Loucy (cell line): Measurements from ENCODE around the gene NKAIN2.

Experiments
- CTCF ChIP-seq: fragments of 200-600 bp; sonication (generic); conservative IDR thresholded peaks from 2 replicates; pipeline ENCODE4 v1.5.1; 2014; ENCODE audit warnings: mild to moderate bottlenecking, antibody characterized with exemption, low read length
- EZH2phosphoT487 ChIP-seq: fragments of 200-600 bp; IDR thresholded peaks from 2 replicates; pipeline ENCODE4 v1.6.1; 2018; ENCODE audit warnings: antibody characterized with exemption, mild to moderate bottlenecking, moderate library complexity, borderline replicate concordance

- TF ChIP-seq CTCF (no peak), EZH2phosphoT487 (no peak)
Measured at GRCh38 chr6:124470803-124471202, 667.1 kb downstream of the NKAIN2 start.
